Measurements from ENCODE around the gene GPATCH1. TPM values are rescaled to one million over a fixed set of nuclear protein-coding genes. Genes with fewer than 3 reads are reported as not detected.

GPATCH1 gene
- total RNA-seq, 4 donors from 2014 or later, result 9.1 to 11.6 (median 10.0) TPM

- H3K27me3 ChIP-seq, result peaks cover 5% of the 10 kb centered on the region
- DNase-seq, result no peak
- intact Hi-C loops (cut with DNase I), result no loop called here
- H3K27ac ChIP-seq, result no peak overlapping the region
- no peaks in the 10 kb centered on the region for H3K9me3 ChIP-seq
- 13 to 14% methylated on average over 26 to 31 of the region's 38 CpGs for WGBS, 2 donors
- no peaks in the 10 kb centered on the region for H3K4me1 ChIP-seq
- H3K36me3 ChIP-seq, result peaks cover 5 to 8% of the 10 kb centered on the region in 2 donors
- TF ChIP-seq POLR2A (IDR thresholded peaks at IDR 0.05) (no peak), CTCF (IDR thresholded peaks at IDR 0.05) (no peak)
- H3K4me3 ChIP-seq (replicated peaks in 1 of 3), result no peak overlapping the region
These were observed 53.6 kb downstream of the GPATCH1 start for GRCh38 chr19:33134571-33135041.

- no peak for DNase-seq
- no peaks in the 10 kb centered on the region for H3K4me1 ChIP-seq
- H3K4me3 ChIP-seq (replicated peaks in 1 of 3), result no peak overlapping the region
- WGBS, 2 donors, result 70 to 74% methylated on average over 4 of the region's 4 CpGs
- H3K27ac ChIP-seq, result no peak overlapping the region
- no peaks in the 10 kb centered on the region for H3K9me3 ChIP-seq
- H3K27me3 ChIP-seq, result peaks cover 5% of the 10 kb centered on the region
- no peaks in the 10 kb centered on the region for H3K36me3 ChIP-seq
- intact Hi-C loops (cut with DNase I), result no loop called here
- TF ChIP-seq CTCF (IDR thresholded peaks at IDR 0.05), result no peak
- TF ChIP-seq POLR2A (IDR thresholded peaks at IDR 0.05), result no peak
These were observed 58.2 kb downstream of the GPATCH1 start for GRCh38 chr19:33139165-33139564.

GRCh38 chr19:33143897-33144405, 63.0 kb downstream of the GPATCH1 start:
- Histone ChIP-seq H3K4me3 (replicated peaks in 1 of 3) (no peak overlapping the region), H3K4me1 (no peaks in the 10 kb centered on the region), H3K27me3 (no peaks in the 10 kb centered on the region), H3K9me3 (no peaks in the 10 kb centered on the region), H3K36me3 (no peaks in the 10 kb centered on the region), H3K27ac (no peak overlapping the region)
- TF ChIP-seq CTCF (IDR thresholded peaks at IDR 0.05) (peak; percentile 81 to 93 (median 88)), POLR2A (IDR thresholded peaks at IDR 0.05) (no peak)
- DNase-seq, result peak; percentile 53 to 55
- 31 to 32% methylated on average over 23 of the region's 23 CpGs for WGBS, 2 donors
- intact Hi-C loops (cut with DNase I), result no loop called here

- H3K36me3 ChIP-seq, result no peaks in the 10 kb centered on the region
- intact Hi-C loops (cut with DNase I), result loop anchor here (5.0 kb wide), 1 partner anchor 41 kb away; no protein-coding TSS in a partner anchor
- no peaks in the 10 kb centered on the region for H3K9me3 ChIP-seq
- H3K27ac ChIP-seq, result no peak overlapping the region
- WGBS, 2 donors, result 83 to 90% methylated on average over 9 of the region's 9 CpGs
- TF ChIP-seq CTCF (IDR thresholded peaks at IDR 0.05) (no peak), POLR2A (IDR thresholded peaks at IDR 0.05) (no peak)
- H3K4me1 ChIP-seq, result no peaks in the 10 kb centered on the region
- no peak overlapping the region for H3K4me3 ChIP-seq (replicated peaks in 1 of 3)
- no peaks in the 10 kb centered on the region for H3K27me3 ChIP-seq
- DNase-seq, result no peak
These were observed 65.2 kb downstream of the GPATCH1 start for GRCh38 chr19:33146209-33146608.

- Histone ChIP-seq H3K4me1 (no peaks in the 10 kb centered on the region), H3K27ac (no peak overlapping the region), H3K36me3 (no peaks in the 10 kb centered on the region), H3K4me3 (replicated peaks in 1 of 3) (no peak overlapping the region), H3K27me3 (no peaks in the 10 kb centered on the region), H3K9me3 (no peaks in the 10 kb centered on the region)
- no peak for DNase-seq
- intact Hi-C loops (cut with DNase I), result loop anchor here (5.0 kb wide), 1 partner anchor 40 kb away; no protein-coding TSS in a partner anchor
- no peak for TF ChIP-seq CTCF (IDR thresholded peaks at IDR 0.05)
- TF ChIP-seq POLR2A (IDR thresholded peaks at IDR 0.05), result no peak
- 73 to 89% methylated on average over 6 of the region's 6 CpGs for WGBS, 2 donors
These were observed 66.6 kb downstream of the GPATCH1 start for GRCh38 chr19:33147538-33147937.
